HEK293 (cell line): ENCODE data around the gene UBR4.

Experiments
- BCL11A ChIP-seq: fragments of 450-650 bp; formaldehyde crosslinking; IDR thresholded peaks from 2 replicates; pipeline ENCODE4 v1.5.1; 2016; ENCODE audit warnings: low read depth, missing biosample characterization, missing genetic modification characterization
- KLF17 ChIP-seq: fragments of 450-650 bp; formaldehyde crosslinking; IDR thresholded peaks from 2 replicates; pipeline ENCODE4 v1.5.1; 2016; ENCODE audit warnings: missing biosample characterization, missing genetic modification characterization
- OVOL3 ChIP-seq: fragments of 450-650 bp; formaldehyde crosslinking; IDR thresholded peaks from 2 replicates; pipeline ENCODE4 v1.5.1; 2016; ENCODE audit warnings: missing biosample characterization, missing genetic modification characterization
- REPIN1 ChIP-seq: fragments of 450-650 bp; formaldehyde crosslinking; IDR thresholded peaks from 2 replicates; pipeline ENCODE4 v1.5.1; 2017; ENCODE audit warnings: missing biosample characterization, missing genetic modification characterization, low read depth
- SP2 ChIP-seq: fragments of 450-650 bp; formaldehyde crosslinking; IDR thresholded peaks from 2 replicates; pipeline ENCODE4 v1.5.1; 2016; ENCODE audit warnings: missing biosample characterization, missing genetic modification characterization
- SP7 ChIP-seq: fragments of 450-650 bp; formaldehyde crosslinking; IDR thresholded peaks from 2 replicates; pipeline ENCODE4 v1.5.1; 2016; ENCODE audit warnings: missing biosample characterization, missing genetic modification characterization
- ZBTB10 ChIP-seq: fragments of 450-650 bp; formaldehyde crosslinking; IDR thresholded peaks from 2 replicates; pipeline ENCODE4 v1.5.1; 2016; ENCODE audit warnings: missing biosample characterization, missing genetic modification characterization
- ZBTB17 ChIP-seq: fragments of 450-650 bp; formaldehyde crosslinking; IDR thresholded peaks from 2 replicates; pipeline ENCODE4 v1.5.1; 2016; ENCODE audit warnings: missing biosample characterization, missing genetic modification characterization
- ZBTB26 ChIP-seq: fragments of 450-650 bp; formaldehyde crosslinking; optimal IDR thresholded peaks from 2 replicates; pipeline ENCODE3; 2016; ENCODE audit warnings: missing biosample characterization, mild to moderate bottlenecking, missing genetic modification characterization
- ZFP37 ChIP-seq: fragments of 450-650 bp; formaldehyde crosslinking; IDR thresholded peaks from 2 replicates; pipeline ENCODE4 v1.5.1; 2016; ENCODE audit warnings: missing biosample characterization, missing genetic modification characterization
- ZFP41 ChIP-seq: fragments of 450-650 bp; formaldehyde crosslinking; IDR thresholded peaks from 2 replicates; pipeline ENCODE4 v1.5.1; 2016; ENCODE audit warnings: missing biosample characterization, missing genetic modification characterization, borderline replicate concordance
- ZFP69B ChIP-seq: fragments of 450-650 bp; formaldehyde crosslinking; IDR thresholded peaks from 2 replicates; pipeline ENCODE4 v1.5.1; 2016; ENCODE audit warnings: missing biosample characterization, missing genetic modification characterization
- ZNF121 ChIP-seq: fragments of 450-650 bp; formaldehyde crosslinking; IDR thresholded peaks from 2 replicates; pipeline ENCODE4 v1.5.1; 2016; ENCODE audit warnings: missing biosample characterization, missing genetic modification characterization
- ZNF155 ChIP-seq: fragments of 450-650 bp; formaldehyde crosslinking; IDR thresholded peaks from 2 replicates; pipeline ENCODE4 v1.5.1; 2016; ENCODE audit warnings: missing biosample characterization, missing genetic modification characterization
- ZNF2 ChIP-seq: fragments of 450-650 bp; formaldehyde crosslinking; IDR thresholded peaks from 2 replicates; pipeline ENCODE4 v1.5.1; 2016; ENCODE audit warnings: missing biosample characterization, missing genetic modification characterization
- ZNF211 ChIP-seq: fragments of 450-650 bp; formaldehyde crosslinking; IDR thresholded peaks from 2 replicates; pipeline ENCODE4 v1.5.1; 2016; ENCODE audit warnings: low read depth, missing biosample characterization, missing genetic modification characterization
- ZNF248 ChIP-seq: fragments of 450-650 bp; formaldehyde crosslinking; IDR thresholded peaks from 2 replicates; pipeline ENCODE4 v1.5.1; 2017; ENCODE audit warnings: missing biosample characterization, missing genetic modification characterization
- ZNF26 ChIP-seq: fragments of 450-650 bp; formaldehyde crosslinking; IDR thresholded peaks from 2 replicates; pipeline ENCODE4 v1.5.1; 2016; ENCODE audit warnings: missing biosample characterization, missing genetic modification characterization
- ZNF501 ChIP-seq: fragments of 450-650 bp; formaldehyde crosslinking; IDR thresholded peaks from 2 replicates; pipeline ENCODE4 v1.5.1; 2016; ENCODE audit warnings: missing biosample characterization, missing genetic modification characterization
- ZNF518A ChIP-seq: fragments of 450-650 bp; formaldehyde crosslinking; conservative IDR thresholded peaks from 2 replicates; pipeline ENCODE4 v1.5.1; 2016; ENCODE audit warnings: low read depth, missing biosample characterization, missing genetic modification characterization
- ZNF571 ChIP-seq: fragments of 450-650 bp; formaldehyde crosslinking; IDR thresholded peaks from 2 replicates; pipeline ENCODE4 v1.5.0; 2017; ENCODE audit warnings: missing biosample characterization, missing genetic modification characterization
- ZNF585B ChIP-seq: fragments of 450-650 bp; formaldehyde crosslinking; IDR thresholded peaks from 2 replicates; pipeline ENCODE4 v1.5.1; 2016; ENCODE audit warnings: missing biosample characterization, missing genetic modification characterization
- ZNF629 ChIP-seq: fragments of 450-650 bp; formaldehyde crosslinking; IDR thresholded peaks from 2 replicates; pipeline ENCODE4 v1.5.1; 2017; ENCODE audit warnings: missing biosample characterization, missing genetic modification characterization
- ZNF692 ChIP-seq: fragments of 450-650 bp; formaldehyde crosslinking; IDR thresholded peaks from 2 replicates; pipeline ENCODE4 v1.5.1; 2016; ENCODE audit warnings: missing biosample characterization, missing genetic modification characterization
- ZNF777 ChIP-seq: fragments of 450-650 bp; formaldehyde crosslinking; IDR thresholded peaks from 2 replicates; pipeline ENCODE4 v1.5.1; 2017; ENCODE audit warnings: missing biosample characterization, missing genetic modification characterization, borderline replicate concordance
- ZXDB ChIP-seq: fragments of 450-650 bp; formaldehyde crosslinking; IDR thresholded peaks from 2 replicates; pipeline ENCODE4 v1.5.1; 2016; ENCODE audit warnings: missing biosample characterization, missing genetic modification characterization

The UBR4 gene

GRCh38 chr1:19209990-19210771 is at the start of gene UBR4 (continued):
- TF ChIP-seq ZNF501 (tag by site-specific recombination), result peak; percentile 78; the same call in 1 of the 2 replicates
- no peak for TF ChIP-seq ZNF26 (tag by site-specific recombination)
- peak; percentile 100 for TF ChIP-seq ZNF629
- peak; percentile 44; the same call in 1 of the 2 replicates for TF ChIP-seq ZNF2
- no peak for TF ChIP-seq ZNF777
- TF ChIP-seq OVOL3, result no peak; the same call in 1 of the 2 replicates
- TF ChIP-seq ZNF692, result peak; percentile 67; the same call in 1 of the 2 replicates
- peak; percentile 97 for TF ChIP-seq ZBTB26 (tag by site-specific recombination)
- no peak for TF ChIP-seq ZFP41
- TF ChIP-seq ZNF571 (tag by site-specific recombination), result no peak
- TF ChIP-seq REPIN1, result 0 out of 2 replicates have a peak, but pooled peaks have one; percentile 58
- TF ChIP-seq ZXDB (tag by site-specific recombination), result peak; percentile 88
- TF ChIP-seq ZNF121 (tag by site-specific recombination), result no peak
- TF ChIP-seq BCL11A, result peak; percentile 85; the same call in 1 of the 2 replicates
- no peak; the same call in 1 of the 2 replicates for TF ChIP-seq ZFP69B (tag by site-specific recombination)
- peak; percentile 36; the same call in 1 of the 2 replicates for TF ChIP-seq ZBTB10 (tag by site-specific recombination)
- TF ChIP-seq KLF17 (tag by site-specific recombination), result peak; percentile 84
- peak; percentile 79 for TF ChIP-seq SP7
- peak; percentile 88 for TF ChIP-seq ZBTB17 (tag by site-specific recombination)
- TF ChIP-seq ZNF211 (tag by site-specific recombination), result no peak
- TF ChIP-seq SP2 (tag by site-specific recombination), result peak; percentile 91
- no peak for TF ChIP-seq ZNF155 (tag by site-specific recombination)
- TF ChIP-seq ZNF585B (tag by site-specific recombination), result no peak
- TF ChIP-seq ZNF518A, result peak; percentile 53; the same call in 1 of the 2 replicates
- no peak for TF ChIP-seq ZFP37 (tag by site-specific recombination)
- TF ChIP-seq ZNF248 (tag by site-specific recombination), result no peak
